SK-N-SH treated with all-trans-retinoic acid at 6 μM for 48 hours (cell line): ENCODE measurements around the gene CREB3L2.

Source experiments
- BACH2 ChIP-seq: fragments of 250-450 bp; sonication (Bioruptor Pico); IDR thresholded peaks from 2 replicates; pipeline ENCODE4 v1.9.0; 2021; ENCODE audit warnings: mild to moderate bottlenecking, borderline replicate concordance
- CREB5 ChIP-seq: fragments of 250-450 bp; sonication (Bioruptor Pico); IDR thresholded peaks from 2 replicates; pipeline ENCODE4 v1.5.1; 2020; ENCODE audit warnings: low read depth, mild to moderate bottlenecking, moderate library complexity
- ESRRG ChIP-seq: fragments of 250-450 bp; sonication (Bioruptor Pico); IDR thresholded peaks from 2 replicates; pipeline ENCODE4 v1.6.1; 2021; ENCODE audit warnings: mild to moderate bottlenecking
- GLIS3 ChIP-seq: fragments of 250-450 bp; sonication (Bioruptor Pico); IDR thresholded peaks from 2 replicates; pipeline ENCODE4 v1.5.0; 2020; ENCODE audit warnings: mild to moderate bottlenecking, moderate library complexity
- PATZ1 ChIP-seq: fragments of 250-450 bp; sonication (Bioruptor Pico); IDR thresholded peaks from 2 replicates; pipeline ENCODE4 v1.8.0; 2020; ENCODE audit warnings: mild to moderate bottlenecking, moderate library complexity, borderline replicate concordance
- RARB ChIP-seq: fragments of 250-450 bp; sonication (Bioruptor Pico); IDR thresholded peaks from 2 replicates; pipeline ENCODE4 v1.8.0; 2021; ENCODE audit warnings: mild to moderate bottlenecking, moderate library complexity
- TCF4 ChIP-seq: fragments of 250-450 bp; sonication (Bioruptor Pico); IDR thresholded peaks from 2 replicates; pipeline ENCODE4 v1.8.0; 2021; ENCODE audit warnings: mild to moderate bottlenecking, moderate library complexity, borderline replicate concordance
- ZC3H10 ChIP-seq: fragments of 250-450 bp; sonication (Bioruptor Pico); IDR thresholded peaks from 2 replicates; pipeline ENCODE4 v1.5.1; 2021; ENCODE audit warnings: mild to moderate bottlenecking, moderate library complexity
- ZFP3 ChIP-seq: fragments of 250-450 bp; sonication (Bioruptor Pico); IDR thresholded peaks from 2 replicates; pipeline ENCODE4 v1.5.0; 2020; ENCODE audit warnings: mild to moderate bottlenecking, moderate library complexity
- ZNF8 ChIP-seq: fragments of 450-650 bp; formaldehyde crosslinking; IDR thresholded peaks from 2 replicates; pipeline ENCODE4 v1.5.0; 2020; ENCODE audit warnings: mild to moderate bottlenecking, moderate library complexity

DNA sequence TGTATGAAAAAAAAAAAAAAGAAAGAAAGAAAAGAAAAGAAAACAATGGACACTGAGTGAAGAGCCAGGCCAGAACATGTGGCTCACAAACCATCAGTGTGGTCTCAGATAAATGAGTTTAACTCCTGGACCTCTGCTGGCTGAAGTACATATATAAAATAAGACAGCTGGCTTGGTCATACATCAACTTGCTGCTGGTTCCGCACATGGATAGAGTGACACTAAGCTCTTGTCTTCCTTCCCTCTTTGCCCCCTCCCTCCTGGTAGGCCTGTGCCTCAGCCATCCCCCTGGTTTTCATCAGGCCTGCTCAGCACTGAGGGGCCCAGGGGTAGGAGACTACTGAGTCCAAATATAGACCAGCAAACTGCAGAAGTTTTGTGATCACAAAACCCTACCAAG lies 97.1 kb downstream of the CREB3L2 start:
- TF ChIP-seq ZFP3 (CRISPR knock-in tag) (no peak), GLIS3 (CRISPR knock-in tag) (no peak), PATZ1 (CRISPR knock-in tag) (no peak), ESRRG (CRISPR knock-in tag) (no peak), CREB5 (CRISPR knock-in tag) (no peak), ZNF8 (CRISPR knock-in tag) (no peak), RARB (no peak), TCF4 (CRISPR knock-in tag) (no peak), BACH2 (no peak), ZC3H10 (CRISPR knock-in tag) (no peak)
